Mesenchymal stem cell (in vitro differentiated cells and primary cell): ENCODE measurements around the gene CMC1.

Experiments used
- DNase-seq: peaks from one replicate; pipeline ENCODE4 v3.0.0-alpha.2; 2013
- H2AFZ ChIP-seq: one replicate; pipeline ENCODE4 v1.6.1; 2013; ENCODE audit warnings: low read depth, mild to moderate bottlenecking, control low read depth, inconsistent platforms, low read length, moderate library complexity
- H2AK5ac ChIP-seq: 2 replicates; pipeline ENCODE4 v1.6.1; 2013; ENCODE audit warnings: low read length, moderate library complexity, mild to moderate bottlenecking, inconsistent platforms; ENCODE audit not compliant: severe bottlenecking
- H2BK120ac ChIP-seq: one replicate; pipeline ENCODE4 v1.6.1; 2013; ENCODE audit warnings: low read depth, mild to moderate bottlenecking, inconsistent platforms, low read length, moderate library complexity
- H2BK12ac ChIP-seq, 2 experiments: one replicate each; pipeline ENCODE4 v1.6.1; 2013; ENCODE audit warnings: inconsistent platforms in 2 of 2, low read length in 2 of 2, mild to moderate bottlenecking in 2 of 2, moderate library complexity in 2 of 2, control low read depth in 1 of 2
- H2BK15ac ChIP-seq: one replicate; pipeline ENCODE4 v1.6.1; 2013; ENCODE audit warnings: mild to moderate bottlenecking, low read depth, inconsistent platforms; ENCODE audit not compliant: poor library complexity, severe bottlenecking
- H2BK5ac ChIP-seq: 2 replicates; pipeline ENCODE4 v1.6.1; 2013; ENCODE audit warnings: low read depth, mild to moderate bottlenecking, low read length, control low read depth, inconsistent platforms; ENCODE audit not compliant: poor library complexity, severe bottlenecking
- H3K14ac ChIP-seq, 2 experiments: one replicate each; pipeline ENCODE4 v1.6.1; 2013; ENCODE audit warnings: inconsistent platforms in 2 of 2, low read length in 2 of 2, control low read depth in 1 of 2, mild to moderate bottlenecking in 1 of 2, moderate library complexity in 1 of 2
- H3K18ac ChIP-seq, 2 experiments: one replicate each; pipeline ENCODE4 v1.6.1; 2013; ENCODE audit warnings: inconsistent platforms in 2 of 2, low read length in 2 of 2, control low read depth in 1 of 2, low read depth in 1 of 2, mild to moderate bottlenecking in 1 of 2
- H3K23ac ChIP-seq, 2 experiments: one replicate each; pipeline ENCODE4 v1.6.1; 2013; ENCODE audit warnings: inconsistent platforms in 2 of 2, low read length in 2 of 2, mild to moderate bottlenecking in 2 of 2, moderate library complexity in 2 of 2, control low read depth in 1 of 2
- H3K27ac ChIP-seq: 2 replicates; pipeline ENCODE4 v1.5.1; 2013; ENCODE audit warnings: mild to moderate bottlenecking, moderate library complexity, low read length, control low read depth, inconsistent platforms; ENCODE audit not compliant: poor library complexity, severe bottlenecking
- H3K27me3 ChIP-seq, 2 experiments: 2 replicates each; pipeline versions ENCODE4 v1.6.1 to v1.7.0; 2013; ENCODE audit warnings: low read length in 2 of 2, mild to moderate bottlenecking in 2 of 2, moderate library complexity in 2 of 2, control low read depth in 1 of 2, inconsistent platforms in 1 of 2; ENCODE audit not compliant: control insufficient read depth in 1 of 2, insufficient read depth in 1 of 2
- H3K36me3 ChIP-seq, 2 experiments: 2 replicates each; pipeline versions ENCODE4 v1.6.1 to v1.7.0; 2013; ENCODE audit warnings: low read length in 2 of 2, control low read depth in 1 of 2, inconsistent platforms in 1 of 2, low read depth in 1 of 2, mild to moderate bottlenecking in 1 of 2; ENCODE audit not compliant: insufficient read depth in 2 of 2, control insufficient read depth in 1 of 2
- H3K4ac ChIP-seq, 2 experiments: one replicate each; pipeline ENCODE4 v1.6.1; 2013; ENCODE audit warnings: inconsistent platforms in 2 of 2, low read length in 2 of 2, mild to moderate bottlenecking in 2 of 2, moderate library complexity in 2 of 2, control low read depth in 1 of 2, low read depth in 1 of 2
- H3K4me1 ChIP-seq: 2 replicates; pipeline ENCODE4 v1.6.1; 2013; ENCODE audit warnings: low read depth, low read length, control low read depth; ENCODE audit not compliant: control insufficient read depth, insufficient read depth
- H3K4me2 ChIP-seq: 2 replicates; pipeline ENCODE4 v1.6.1; 2013; ENCODE audit warnings: low read length, mild to moderate bottlenecking, inconsistent platforms; ENCODE audit not compliant: poor library complexity, severe bottlenecking
- H3K4me3 ChIP-seq, 2 experiments: 2 replicates each; pipeline versions ENCODE4 v1.5.1 to v1.7.0; 2013; ENCODE audit warnings: low read length in 2 of 2, mild to moderate bottlenecking in 2 of 2, control low read depth in 1 of 2, low read depth in 1 of 2; ENCODE audit not compliant: insufficient read depth in 1 of 2
- H3K79me1 ChIP-seq: replicated peaks from 2 replicates; pipeline ENCODE4 v1.6.1; 2013; ENCODE audit warnings: mild to moderate bottlenecking, control low read depth, low read length, inconsistent platforms; ENCODE audit not compliant: poor library complexity, severe bottlenecking
- H3K9ac ChIP-seq: 2 replicates; pipeline ENCODE4 v1.7.0; 2013; ENCODE audit warnings: mild to moderate bottlenecking, low read length, moderate library complexity
- H3K9me3 ChIP-seq: 2 replicates; pipeline ENCODE4 v1.7.0; 2013; ENCODE audit warnings: mild to moderate bottlenecking, low read length; ENCODE audit not compliant: control insufficient read depth
- H4K8ac ChIP-seq: one replicate; pipeline ENCODE4 v1.6.1; 2013; ENCODE audit warnings: inconsistent platforms, mild to moderate bottlenecking, low read length, moderate library complexity
- H4K91ac ChIP-seq: one replicate; pipeline ENCODE4 v1.6.1; 2013; ENCODE audit warnings: mild to moderate bottlenecking, low read length, inconsistent platforms
- WGBS: methylation state at CpG from one replicate; pipeline ENCODE4 v1.1.7; 2013; ENCODE audit warnings: mixed read lengths; 5-methylcytosine and 5-hydroxymethylcytosine counted together

The CMC1 gene

DNA sequence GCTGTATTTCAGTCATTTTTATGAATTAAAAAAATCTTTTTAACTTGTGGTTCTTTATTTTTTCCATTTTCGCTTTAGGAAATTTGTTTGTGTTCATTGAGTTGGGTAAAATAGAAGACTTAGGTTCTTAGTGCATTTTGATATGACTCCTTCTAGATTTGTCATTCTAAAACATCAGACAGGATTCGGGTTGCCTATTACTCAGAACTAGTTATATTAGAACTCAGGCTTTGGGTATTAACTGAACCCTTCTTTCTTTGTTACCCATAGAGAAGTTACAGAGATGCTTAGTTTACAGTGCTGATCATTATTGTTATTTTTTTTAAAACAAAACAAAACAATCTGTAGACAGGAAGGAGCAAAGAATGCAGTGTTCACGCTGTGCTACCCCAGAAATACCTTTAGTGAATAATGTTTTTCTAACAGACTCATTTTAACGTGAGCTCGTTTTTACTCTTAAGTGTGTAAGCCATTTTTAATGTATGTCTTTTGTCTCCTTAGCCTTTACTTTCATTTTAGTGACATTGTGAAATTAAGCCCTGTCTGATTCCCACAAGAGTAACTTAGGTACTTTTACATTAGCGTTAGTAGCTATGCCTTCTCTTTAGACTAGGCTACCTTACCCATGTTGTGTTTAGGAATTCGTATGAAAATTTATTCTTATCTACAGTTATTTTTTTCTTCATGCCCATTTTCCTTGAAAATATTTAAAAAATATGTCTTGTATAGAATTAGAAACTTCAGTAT is 53.4 kb downstream of the CMC1 start:
- H3K4me2 ChIP-seq, result no peak overlapping the region
- no peak overlapping the region for H4K91ac ChIP-seq
- H3K4ac ChIP-seq, result no peak overlapping the region
- 100% methylated on average over 2 of the region's 7 CpGs for WGBS
- no peak overlapping the region for H3K4me3 ChIP-seq
- no peak overlapping the region for H2AFZ ChIP-seq
- peaks cover 0 to 15% of the 10 kb centered on the region in 2 experiments for H3K36me3 ChIP-seq
- H3K14ac ChIP-seq, result no peak overlapping the region
- no peak overlapping the region for H2BK5ac ChIP-seq
- H3K4me1 ChIP-seq, result no peaks in the 10 kb centered on the region
- no peak overlapping the region for H2BK15ac ChIP-seq
- no peak overlapping the region for H3K27ac ChIP-seq
- no peak overlapping the region for H3K9ac ChIP-seq
- H4K8ac ChIP-seq, result no peak overlapping the region
- H3K79me1 ChIP-seq, result peaks cover 4% of the 10 kb centered on the region
- H3K9me3 ChIP-seq, result peaks cover 4% of the 10 kb centered on the region
- H3K18ac ChIP-seq, result no peak overlapping the region
- DNase-seq, result peak; percentile 13
- no peaks in the 10 kb centered on the region for H3K27me3 ChIP-seq
- no peak overlapping the region for H3K23ac ChIP-seq
- H2BK120ac ChIP-seq, result no peak overlapping the region
- H2AK5ac ChIP-seq, result no peak overlapping the region
- no peak overlapping the region for H2BK12ac ChIP-seq

- H3K4me1 ChIP-seq, result no peaks in the 10 kb centered on the region
- H2AK5ac ChIP-seq, result no peak overlapping the region
- H3K23ac ChIP-seq, result no peak overlapping the region
These were observed 54.6 kb downstream of the CMC1 start for GRCh38 chr3:28295898-28296490.

DNA sequence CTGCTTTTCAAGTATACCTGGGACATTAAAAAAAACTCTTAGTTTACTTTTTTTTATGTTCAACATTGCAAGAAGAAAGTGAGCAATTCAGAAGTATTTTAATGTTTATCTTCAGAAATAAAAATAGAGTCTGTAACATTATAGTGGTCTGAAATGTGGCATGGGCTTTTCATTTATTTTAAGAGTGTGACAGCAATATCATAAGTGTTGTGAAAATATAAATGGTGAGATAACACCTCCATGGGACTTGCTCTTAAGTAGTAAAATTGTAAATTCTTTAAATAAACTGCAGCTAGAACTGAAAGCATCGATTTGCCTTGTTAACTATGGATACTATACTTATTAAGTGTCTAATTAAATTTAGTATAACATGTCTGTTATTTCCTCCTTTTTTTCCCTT is 58.3 kb downstream of the CMC1 start:
- Histone ChIP-seq H2BK15ac (no peak overlapping the region), H2BK120ac (no peak overlapping the region), H3K14ac (no peak overlapping the region), H2BK12ac (no peak overlapping the region), H4K91ac (no peak overlapping the region), H3K9me3 (no peaks in the 10 kb centered on the region), H3K4me2 (no peak overlapping the region), H3K9ac (no peak overlapping the region), H2BK5ac (no peak overlapping the region), H3K27me3 (no peaks in the 10 kb centered on the region), H3K18ac (no peak overlapping the region), H3K4me1 (no peaks in the 10 kb centered on the region), H3K4ac (no peak overlapping the region), H4K8ac (no peak overlapping the region), H3K27ac (no peak overlapping the region), H2AFZ (no peak overlapping the region), H3K79me1 (peaks cover 2% of the 10 kb centered on the region), H3K4me3 (no peak overlapping the region), H2AK5ac (no peak overlapping the region), H3K36me3 (peaks cover 0 to 9% of the 10 kb centered on the region in 2 experiments), H3K23ac (no peak overlapping the region)
- no peak for DNase-seq
- WGBS, result no CpG with 5 or more reads among the region's 1 CpG

More at GRCh38 chr3:28295898-28296490, 54.6 kb downstream of the CMC1 start:
- Histone ChIP-seq H2BK15ac (no peak overlapping the region), H3K14ac (no peak overlapping the region), H2BK120ac (no peak overlapping the region), H3K79me1 (peaks cover 3% of the 10 kb centered on the region), H4K8ac (no peak overlapping the region), H3K27ac (no peak overlapping the region), H3K36me3 (peaks cover 0 to 8% of the 10 kb centered on the region in 2 experiments), H2BK5ac (no peak overlapping the region), H2AFZ (no peak overlapping the region), H3K27me3 (no peaks in the 10 kb centered on the region), H2BK12ac (no peak overlapping the region), H3K18ac (no peak overlapping the region), H4K91ac (no peak overlapping the region), H3K4me3 (peak overlapping the region in 1 of 2 experiments; percentile 50), H3K4me2 (no peak overlapping the region), H3K9ac (peak overlapping the region; percentile 44), H3K4ac (no peak overlapping the region), H3K9me3 (peaks cover under 1% of the 10 kb centered on the region)
- peak; percentile 10 for DNase-seq

DNA sequence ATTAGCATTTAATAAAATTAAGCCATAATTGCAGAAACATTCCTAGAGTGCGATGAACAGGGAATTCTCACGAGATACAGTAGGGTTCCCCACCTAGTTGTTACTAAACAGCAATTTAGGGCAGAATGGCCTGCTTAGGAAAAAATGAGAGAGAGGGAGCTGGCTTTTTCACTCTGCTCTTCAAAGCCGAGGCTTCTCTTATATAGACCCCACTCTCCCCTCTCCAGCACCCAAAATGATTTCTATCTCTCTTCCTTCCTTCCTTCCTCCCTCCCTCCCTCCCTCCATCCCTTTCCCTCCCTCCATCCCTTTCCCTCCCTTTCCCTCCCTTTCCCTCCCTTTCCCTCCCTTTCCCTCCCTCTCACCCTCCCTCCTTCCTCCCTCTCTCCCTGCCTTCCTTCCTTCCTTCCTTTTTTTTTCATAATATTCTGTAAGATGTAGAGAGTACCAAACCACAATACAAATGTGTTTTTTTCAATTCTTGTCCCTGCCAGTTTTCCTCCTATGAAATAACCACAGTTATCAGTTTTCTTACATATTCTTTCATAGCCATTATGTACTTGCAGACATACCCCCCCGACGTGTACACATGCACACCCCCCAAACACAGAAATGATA is 59.0 kb downstream of the CMC1 start:
- H2BK12ac ChIP-seq, result no peak overlapping the region
- no peak overlapping the region for H3K9ac ChIP-seq
- H2AK5ac ChIP-seq, result no peak overlapping the region
- no peak overlapping the region for H4K91ac ChIP-seq
- no peak overlapping the region for H3K23ac ChIP-seq
- no peaks in the 10 kb centered on the region for H3K9me3 ChIP-seq
- no peak overlapping the region for H2BK15ac ChIP-seq
- H2BK120ac ChIP-seq, result no peak overlapping the region
- H2BK5ac ChIP-seq, result no peak overlapping the region
- no peak overlapping the region for H3K4me2 ChIP-seq
- peaks cover 2% of the 10 kb centered on the region for H3K79me1 ChIP-seq
- no peak overlapping the region for H3K18ac ChIP-seq
- H3K36me3 ChIP-seq, result peaks cover 0 to 9% of the 10 kb centered on the region in 2 experiments
- no peak overlapping the region for H2AFZ ChIP-seq
- no peak overlapping the region for H4K8ac ChIP-seq
- no peak overlapping the region for H3K4ac ChIP-seq
- DNase-seq, result no peak
- WGBS, result 95% methylated on average over 3 of the region's 5 CpGs
- H3K27ac ChIP-seq, result no peak overlapping the region
- H3K14ac ChIP-seq, result no peak overlapping the region
- H3K4me1 ChIP-seq, result no peaks in the 10 kb centered on the region
- H3K4me3 ChIP-seq, result no peak overlapping the region
- H3K27me3 ChIP-seq, result no peaks in the 10 kb centered on the region
